GM23248 (cell line): Measurements from ENCODE around the gene AKIRIN2.

Source experiments
- EZH2 ChIP-seq: fragments of 200-600 bp; sonication (generic); IDR thresholded peaks from 2 replicates; pipeline ENCODE4 v1.6.1; 2018; ENCODE audit warnings: antibody characterized with exemption, mild to moderate bottlenecking; ENCODE audit not compliant: insufficient read depth, poor library complexity, severe bottlenecking
- EZH2phosphoT487 ChIP-seq: fragments of 200-600 bp; sonication (generic); IDR thresholded peaks from 2 replicates; pipeline ENCODE4 v1.6.1; 2018; ENCODE audit warnings: antibody characterized with exemption, moderate library complexity, mild to moderate bottlenecking, low read depth; ENCODE audit not compliant: insufficient read depth

DNA sequence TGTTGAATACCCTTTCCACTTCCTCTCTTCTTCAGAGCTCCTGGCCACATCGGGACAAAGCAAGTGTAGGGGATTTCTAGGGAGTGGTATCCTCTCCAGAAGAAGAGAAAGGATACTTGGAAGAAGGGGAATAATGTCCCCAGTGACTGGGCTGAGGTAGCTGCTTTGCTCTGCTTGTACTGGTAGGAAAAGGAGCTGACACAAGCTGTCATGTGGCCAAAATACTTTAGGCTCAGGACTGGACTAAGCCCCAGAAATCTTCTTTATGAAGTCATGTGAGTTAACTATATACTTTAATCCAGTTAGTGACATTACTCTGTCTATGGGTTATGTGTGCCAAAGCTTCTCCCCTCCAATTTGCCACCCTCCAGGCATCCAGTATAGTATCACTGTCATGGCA lies 40.5 kb downstream of the AKIRIN2 start:
- TF ChIP-seq EZH2phosphoT487 (no peak), EZH2 (no peak)
